A204.1 (cell line): ENCODE results near the gene MTM1.

Experiments used
- FAIRE-seq: peaks from 2 replicates; lab custom pipeline; 2012; peaks lifted over from hg19 to GRCh38; lab: Jason Lieb, UNC

The MTM1 gene

DNA sequence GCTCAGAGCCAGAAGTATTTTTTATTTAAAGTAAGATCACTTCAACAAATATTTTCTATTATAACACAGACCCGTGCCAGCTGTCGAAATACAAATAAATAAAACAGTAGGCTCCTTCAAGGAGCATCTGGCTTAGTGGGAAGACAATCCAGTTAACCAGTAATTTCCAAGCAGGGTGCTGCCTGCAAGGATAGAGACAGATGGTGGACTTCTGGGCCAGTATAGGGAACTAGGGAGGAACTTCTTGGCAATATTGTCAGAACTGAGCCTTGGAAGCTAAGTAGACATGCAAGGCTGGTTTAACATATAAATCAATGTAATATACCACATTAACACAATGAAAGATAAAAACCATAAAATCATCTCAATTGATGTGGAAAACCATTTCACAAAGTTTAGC lies 107.8 kb downstream of the MTM1 start:
- no peak for FAIRE-seq

GRCh38 chrX:150680974-150681373 lies 112.6 kb downstream of the MTM1 start:
- FAIRE-seq: no peak

DNA sequence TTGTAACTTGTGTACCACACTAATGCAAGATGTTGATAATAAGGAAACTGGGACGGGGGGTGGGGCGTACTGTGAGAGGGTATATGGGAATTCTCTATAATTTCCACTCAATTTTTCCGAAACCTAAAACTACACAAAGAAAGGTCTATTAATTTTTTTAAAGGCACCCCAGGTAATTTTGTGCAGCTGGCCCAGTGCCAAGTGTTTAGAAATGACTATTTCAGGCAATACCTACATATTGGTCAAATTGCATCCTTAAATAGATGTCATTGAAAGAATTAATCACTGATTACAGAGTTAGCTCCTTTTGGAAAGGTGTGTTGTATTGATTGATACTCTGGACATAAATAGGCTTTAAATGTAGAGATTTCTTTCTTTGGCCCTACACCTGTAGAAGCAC lies 114.7 kb downstream of the MTM1 start:
- no peak for FAIRE-seq

GRCh38 chrX:150683536-150684146 lies 115.2 kb downstream of the MTM1 start:
- FAIRE-seq: no peak

GRCh38 chrX:150688911-150689451 lies 120.6 kb downstream of the MTM1 start:
- FAIRE-seq: no peak

- FAIRE-seq: no peak
Observed at GRCh38 chrX:150690126-150690525, 121.7 kb downstream of the MTM1 start.

DNA sequence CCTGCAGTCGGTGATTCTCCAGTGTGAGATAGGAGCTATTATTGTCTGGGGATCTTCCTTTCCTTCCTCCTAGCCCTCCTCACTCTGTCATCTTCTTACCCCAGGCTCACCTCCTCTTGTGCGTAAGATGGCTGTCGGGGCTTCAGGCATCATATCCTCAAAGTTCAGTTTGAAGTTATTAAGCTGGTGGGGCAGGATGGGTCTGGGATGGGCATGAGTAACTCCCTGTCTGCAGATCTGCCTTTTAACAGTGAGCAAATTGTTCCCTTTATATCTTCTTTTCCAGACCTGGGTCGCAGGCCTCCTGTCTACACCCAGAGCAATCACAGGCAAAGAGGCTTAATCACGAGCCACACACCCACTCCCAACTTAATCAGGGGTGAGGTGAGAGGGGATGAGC lies 123.9 kb downstream of the MTM1 start:
- FAIRE-seq: no peak

DNA sequence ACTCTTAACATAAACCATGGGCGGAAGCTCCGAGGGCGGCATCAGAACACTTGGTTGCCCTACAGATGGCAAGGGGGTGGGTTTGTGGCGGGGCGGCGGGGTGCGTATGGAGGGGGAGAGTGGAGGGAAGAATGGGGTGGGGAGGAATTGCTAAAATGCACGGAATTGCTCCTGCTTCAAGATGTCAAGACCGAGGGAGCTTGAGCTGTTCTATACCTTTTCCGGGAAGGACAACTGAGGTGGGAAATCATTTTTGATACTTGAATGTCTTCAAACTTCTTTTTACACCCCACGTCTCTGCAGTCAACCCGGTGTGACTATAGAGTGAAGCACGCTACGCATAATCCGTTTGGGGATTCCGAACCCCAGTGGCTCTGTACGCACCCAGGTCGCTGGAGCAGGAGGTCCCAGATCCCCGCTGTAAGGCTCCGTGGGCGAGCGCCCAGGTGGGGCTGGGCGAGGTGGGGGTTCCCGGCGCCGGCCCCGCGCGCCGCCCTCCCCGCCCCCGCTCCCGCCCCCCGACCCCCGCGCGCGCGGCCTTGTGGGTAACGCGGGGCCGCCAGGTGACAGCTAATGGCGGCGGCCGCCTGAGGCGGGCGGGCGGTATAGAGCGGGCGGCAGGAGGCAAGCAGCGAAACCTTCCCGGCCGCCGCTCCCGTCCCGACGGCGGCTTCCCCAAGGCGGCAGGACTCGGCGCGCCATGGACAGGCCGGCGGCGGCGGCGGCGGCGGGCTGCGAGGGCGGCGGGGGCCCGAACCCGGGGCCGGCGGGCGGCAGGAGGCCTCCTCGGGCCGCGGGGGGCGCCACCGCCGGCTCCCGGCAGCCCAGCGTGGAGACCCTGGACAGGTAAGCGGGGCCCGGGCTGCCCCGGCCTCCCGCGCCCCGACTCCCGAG lies 124.7 kb downstream of the MTM1 start, which contains the start of gene MTMR1:
Gene MTMR1 (plus strand): TSS at position 566 of the 894 bp plus-strand sequence. CDS start 135 bp downstream, at position 701.
- no peak for FAIRE-seq

GRCh38 chrX:150693725-150694574 lies 125.5 kb downstream of the MTM1 start:
- FAIRE-seq: no peak

DNA sequence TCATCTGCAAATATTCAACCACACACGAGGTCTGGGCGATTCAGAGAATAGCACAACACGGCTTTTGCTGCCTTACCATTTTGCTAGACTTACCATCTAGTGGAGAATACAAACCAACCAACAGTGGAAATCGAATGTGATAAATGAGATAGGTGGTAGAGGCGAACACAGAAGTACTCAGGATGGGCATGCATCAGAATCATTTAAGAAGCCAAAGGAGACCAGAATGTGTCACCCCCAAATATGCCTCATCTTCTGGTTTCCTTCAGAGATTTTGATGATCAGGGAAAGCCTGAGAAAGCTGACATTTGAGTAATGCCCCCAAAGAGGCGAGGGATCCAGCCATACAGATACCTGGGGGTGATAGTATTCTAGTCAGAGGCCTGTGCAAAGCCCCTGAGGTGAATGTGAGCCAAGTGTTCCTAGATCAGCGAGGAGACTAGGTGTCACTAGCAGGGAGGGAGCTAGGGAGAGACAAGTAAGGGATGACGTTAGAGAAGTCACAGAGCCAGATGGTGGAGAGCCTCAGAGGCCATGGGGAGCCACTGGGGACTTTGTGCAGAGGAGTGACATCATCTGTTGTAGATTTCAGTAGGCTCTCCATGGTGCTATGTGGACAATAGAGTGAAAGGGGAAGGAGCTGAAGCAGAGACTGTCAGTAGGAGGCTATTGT lies 126.5 kb downstream of the MTM1 start:
- no peak for FAIRE-seq

GRCh38 chrX:150696331-150696730 lies 127.9 kb downstream of the MTM1 start:
- no peak for FAIRE-seq

GRCh38 chrX:150696866-150697265 lies 128.4 kb downstream of the MTM1 start:
- FAIRE-seq: no peak

- FAIRE-seq: no peak
Observed at GRCh38 chrX:150697641-150698040, 129.2 kb downstream of the MTM1 start.

DNA sequence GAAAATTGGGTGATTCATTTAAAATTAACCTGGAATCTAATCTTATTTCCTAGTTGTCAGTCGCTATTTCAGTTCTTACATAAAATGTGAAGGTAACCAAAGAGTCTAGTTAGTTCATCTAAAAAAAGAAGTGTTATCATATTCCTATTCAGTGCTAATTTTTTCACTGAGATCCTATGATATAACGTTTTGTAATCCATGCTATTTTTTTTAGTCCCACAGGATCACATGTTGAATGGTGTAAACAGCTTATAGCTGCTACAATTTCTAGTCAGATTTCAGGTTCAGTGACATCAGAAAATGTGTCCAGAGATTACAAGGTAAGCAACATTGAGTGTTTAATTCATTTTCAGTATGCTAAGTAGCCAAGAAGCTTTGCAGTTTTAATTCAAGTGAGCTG lies 130.6 kb downstream of the MTM1 start:
- FAIRE-seq: no peak

DNA sequence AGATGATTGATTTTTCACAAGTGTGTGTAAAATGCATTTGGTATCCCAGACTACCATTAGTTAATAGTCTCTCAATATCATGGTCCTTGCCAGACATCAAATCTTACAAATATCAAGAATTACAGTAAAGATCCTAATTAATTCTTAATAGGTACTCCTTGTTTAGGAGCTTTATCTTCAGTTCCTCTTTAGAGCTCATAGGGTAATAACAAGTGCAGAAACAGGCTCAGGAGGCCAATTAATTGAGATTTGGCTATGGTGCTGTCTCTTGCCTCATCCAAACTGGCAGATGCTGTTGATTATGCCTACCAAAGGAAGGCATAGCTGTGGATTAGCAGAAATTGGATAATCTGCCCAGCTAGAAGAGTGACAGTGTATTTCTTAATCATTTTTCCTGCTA lies 131.7 kb downstream of the MTM1 start:
- no peak for FAIRE-seq

DNA sequence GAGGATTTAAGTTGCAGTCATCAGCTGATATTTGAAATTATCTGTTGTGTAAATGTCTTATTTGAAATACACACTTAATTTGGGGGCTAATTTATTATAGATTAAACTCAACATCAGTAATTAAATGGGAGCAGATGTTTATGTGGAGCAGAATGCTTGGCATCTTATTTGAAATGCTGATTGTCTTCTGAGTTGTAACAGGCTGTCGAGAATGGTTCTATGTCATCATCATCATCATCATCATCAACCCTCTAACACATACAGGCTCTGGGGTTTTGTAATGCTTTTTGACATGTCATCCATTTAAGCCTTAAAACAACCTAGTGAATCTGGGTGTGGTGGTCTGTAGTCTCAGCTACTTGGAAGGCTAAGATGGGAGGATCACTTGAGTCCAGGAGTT lies 133.0 kb downstream of the MTM1 start:
- no peak for FAIRE-seq

GRCh38 chrX:150702966-150703694 lies 134.7 kb downstream of the MTM1 start:
- no peak for FAIRE-seq

DNA sequence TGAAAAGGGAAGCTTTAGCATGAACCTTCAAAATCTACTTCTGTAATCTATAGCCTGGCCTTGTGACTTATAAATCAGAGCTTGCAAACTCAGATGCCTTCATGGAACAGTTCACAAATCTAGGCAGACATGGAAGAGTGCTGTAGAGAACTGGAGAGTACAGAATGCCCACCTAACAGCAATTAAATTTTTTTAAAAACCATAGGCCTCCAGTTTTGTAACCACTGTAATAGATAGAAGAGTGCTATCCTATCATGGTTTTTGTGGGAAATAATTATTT lies 135.2 kb downstream of the MTM1 start:
- no peak for FAIRE-seq

DNA sequence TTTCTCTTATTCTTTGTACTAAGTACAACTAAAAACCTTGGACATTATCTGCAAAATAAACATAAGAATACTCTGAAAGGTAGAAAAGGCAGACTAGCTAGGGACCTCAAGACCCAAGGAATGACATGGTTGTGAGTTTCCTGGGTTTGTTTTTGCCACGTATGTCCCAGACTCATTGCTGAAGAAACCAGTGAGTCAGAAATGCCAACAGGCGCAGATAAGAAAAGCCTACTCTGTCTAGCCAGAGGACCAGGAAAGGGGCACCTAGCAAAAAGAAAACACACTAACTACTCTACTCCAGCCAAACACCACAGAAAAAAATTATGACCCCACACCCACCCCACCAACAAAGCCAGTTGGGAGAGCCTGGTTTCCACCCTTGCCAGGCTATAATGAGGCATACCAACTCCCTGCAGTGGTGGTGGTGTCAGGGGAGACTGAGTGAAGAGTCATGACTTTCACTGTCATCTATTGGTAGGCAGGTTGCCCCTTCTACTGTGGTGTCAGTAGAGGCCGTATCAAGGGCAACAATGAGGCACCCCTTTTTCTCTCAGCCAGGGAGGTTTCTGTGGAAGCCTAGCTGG lies 135.7 kb downstream of the MTM1 start:
- FAIRE-seq: no peak

GRCh38 chrX:150712619-150713018 lies 144.2 kb downstream of the MTM1 start:
- FAIRE-seq: no peak

DNA sequence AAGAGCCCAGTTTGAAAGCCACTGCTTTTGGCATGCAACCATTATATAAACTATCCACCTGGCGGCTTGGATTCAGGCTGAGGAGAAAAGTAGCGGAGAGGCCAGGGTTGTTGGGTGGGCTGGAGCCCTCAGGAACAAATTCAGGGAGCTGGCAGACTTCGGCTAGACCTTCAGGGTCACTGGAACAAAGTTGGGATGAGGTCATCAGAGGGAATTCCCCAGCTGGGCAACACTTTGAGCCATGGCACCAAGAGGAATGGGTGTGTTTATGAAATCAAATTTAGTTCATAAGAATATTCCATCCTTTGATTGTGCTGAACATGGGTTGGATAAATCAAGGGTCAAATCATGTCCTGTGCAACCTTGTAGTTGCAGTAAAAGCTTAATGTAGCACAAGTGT lies 146.8 kb downstream of the MTM1 start:
- FAIRE-seq: no peak
